GM18520 (cell line): ENCODE measurements around the gene FGFRL1.
"Not testable (repeated sequence)": the region's sequence is repeated elsewhere in the genome, so short reads cannot be mapped to it uniquely, and the experiment has no call there.

Source experiments
- ATAC-seq: cut with Tn5 transposase; IDR thresholded peaks from one replicate; pipeline ENCODE4 v1.9.1; 2021; ENCODE audit not compliant: unreplicated experiment

FGFRL1 gene

GRCh38 chr4:991451-992296, 19.8 kb upstream of the FGFRL1 start:
- ATAC-seq, result no peak

- no peak for ATAC-seq
These were observed 18.9 kb upstream of the FGFRL1 start for GRCh38 chr4:992297-993110.

- no peak for ATAC-seq
These were observed 18.1 kb upstream of the FGFRL1 start, which contains the start of gene SLC26A1 for GRCh38 chr4:993111-994029. SLC26A1 (minus strand) TSS chr4:993404; CDS start chr4:991703, 1,701 bp downstream.

- ATAC-seq, result no peak
These were observed 16.0 kb upstream of the FGFRL1 start for GRCh38 chr4:995311-996026.

- ATAC-seq, result no peak
These were observed 15.1 kb upstream of the FGFRL1 start for GRCh38 chr4:996030-996996.

GRCh38 chr4:996997-997374, 14.4 kb upstream of the FGFRL1 start:
- no peak for ATAC-seq

GRCh38 chr4:997375-998071, 13.9 kb upstream of the FGFRL1 start:
- no peak for ATAC-seq

GRCh38 chr4:998096-998691, 13.2 kb upstream of the FGFRL1 start:
- no peak for ATAC-seq

- ATAC-seq, result not testable (repeated sequence)
These were observed 12.1 kb upstream of the FGFRL1 start for GRCh38 chr4:999240-999863.

- no peak for ATAC-seq
These were observed 11.5 kb upstream of the FGFRL1 start for GRCh38 chr4:999882-1000425.

- no peak for ATAC-seq
These were observed 10.7 kb upstream of the FGFRL1 start for GRCh38 chr4:1000686-1001260.

- no peak for ATAC-seq
These were observed 9.8 kb upstream of the FGFRL1 start for GRCh38 chr4:1001561-1002130.

- no peak for ATAC-seq
These were observed 9.2 kb upstream of the FGFRL1 start for GRCh38 chr4:1002131-1002630.

GRCh38 chr4:1002631-1003251, 8.7 kb upstream of the FGFRL1 start:
- no peak for ATAC-seq

GRCh38 chr4:1003271-1004070, 8.0 kb upstream of the FGFRL1 start:
- ATAC-seq, result no peak
